Middle frontal gyrus (tissue), 1 donor: Measurements from ENCODE around the gene ITM2B.

ENCODE experiments used
- DNase-seq: peaks from one replicate; pipeline ENCODE4 v3.0.0-alpha.2; 2015; ENCODE audit warnings: low spot score; ENCODE audit errors: extremely low spot score

ITM2B gene

DNA sequence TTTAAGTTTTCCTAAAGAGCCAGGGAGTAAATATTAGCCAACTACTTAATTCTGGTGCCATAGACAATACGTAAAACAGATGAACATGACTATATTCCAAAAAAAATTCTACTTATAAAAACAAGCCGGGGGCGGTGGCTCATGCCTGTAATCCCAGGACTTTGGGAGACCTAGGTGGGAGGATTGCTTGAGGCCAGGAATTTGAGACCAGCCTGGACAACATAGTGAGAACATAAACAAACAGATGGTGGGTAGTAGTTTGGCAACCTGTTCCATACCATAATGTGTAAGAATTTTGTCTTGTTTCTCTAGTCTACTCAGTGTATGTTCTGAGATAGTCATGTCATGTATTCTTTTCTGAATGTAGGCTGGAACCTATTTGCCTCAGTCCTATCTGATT is 25.4 kb downstream of the ITM2B start:
- no peak for DNase-seq

GRCh38 chr13:48260970-48261369 is 28.0 kb downstream of the ITM2B start:
- no peak for DNase-seq

DNA sequence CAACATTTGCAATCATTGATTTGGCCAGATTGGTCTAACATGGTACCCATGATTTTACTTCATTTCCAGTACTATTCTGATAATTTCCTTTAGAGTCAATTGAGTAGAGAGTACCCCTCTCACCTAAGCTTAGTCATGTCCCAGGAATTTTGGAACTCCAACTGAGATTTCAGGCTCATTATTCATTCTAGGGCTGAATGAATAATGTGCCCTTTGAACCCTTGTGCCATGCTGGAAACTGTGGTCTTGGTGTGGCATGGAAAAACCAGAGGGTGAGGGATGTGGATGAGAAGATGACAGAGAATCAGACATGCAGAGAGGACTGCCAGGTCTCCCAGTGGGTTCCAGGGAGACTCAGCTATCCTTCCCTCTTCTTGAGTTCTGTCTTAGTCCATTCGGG is 30.2 kb downstream of the ITM2B start:
- DNase-seq, result no peak

- DNase-seq, result no peak
Measured at GRCh38 chr13:48264058-48264457, 31.1 kb downstream of the ITM2B start.

GRCh38 chr13:48265217-48265815 is 32.3 kb downstream of the ITM2B start:
- no peak for DNase-seq

- no peak for DNase-seq
Measured at GRCh38 chr13:48266150-48266549, 33.1 kb downstream of the ITM2B start.

DNA sequence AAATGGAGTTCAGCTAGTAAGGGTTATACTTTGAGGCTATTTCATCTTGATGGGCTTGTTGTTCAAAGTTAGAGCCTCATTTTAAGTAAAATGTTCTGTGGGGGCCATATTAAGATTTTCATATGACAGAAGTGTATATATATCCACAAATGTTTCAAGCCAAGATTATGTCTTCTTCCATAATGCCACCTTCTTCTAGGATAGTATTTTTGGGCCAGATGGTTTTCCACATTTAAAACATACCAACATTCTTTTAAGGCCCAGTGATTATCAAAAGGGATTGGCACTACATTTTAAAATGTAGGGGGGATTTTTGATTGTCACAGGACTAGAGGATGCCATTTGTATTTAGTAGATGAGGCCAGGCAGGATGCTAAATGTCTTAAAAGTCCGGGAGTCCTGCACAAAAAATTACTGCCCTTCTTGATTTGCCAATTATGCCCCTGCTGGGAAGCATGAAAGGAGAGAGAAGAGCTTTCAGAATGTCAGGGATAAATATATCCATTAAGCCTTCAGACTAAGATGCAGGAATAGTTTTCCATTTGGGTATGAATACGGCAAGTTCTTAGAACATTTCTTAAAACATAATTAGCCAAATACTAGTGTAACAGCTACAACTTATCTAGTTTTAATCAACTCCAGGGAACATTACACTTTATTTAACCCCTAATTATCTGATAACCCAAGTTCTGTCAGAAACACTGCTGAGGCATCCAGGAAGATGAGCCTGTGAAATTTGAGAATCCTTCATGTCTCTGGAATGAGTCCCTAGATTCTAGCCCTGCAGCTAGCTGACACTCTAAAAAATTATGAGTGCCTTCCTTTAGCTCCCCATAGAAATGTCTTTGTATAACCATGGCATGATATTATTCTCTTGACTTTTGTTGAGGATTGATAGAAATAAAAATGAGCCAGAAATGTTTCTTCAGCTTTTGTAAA is 34.0 kb downstream of the ITM2B start:
- DNase-seq, result no peak

- DNase-seq, result no peak
Measured at GRCh38 chr13:48268019-48268418, 35.0 kb downstream of the ITM2B start.

DNA sequence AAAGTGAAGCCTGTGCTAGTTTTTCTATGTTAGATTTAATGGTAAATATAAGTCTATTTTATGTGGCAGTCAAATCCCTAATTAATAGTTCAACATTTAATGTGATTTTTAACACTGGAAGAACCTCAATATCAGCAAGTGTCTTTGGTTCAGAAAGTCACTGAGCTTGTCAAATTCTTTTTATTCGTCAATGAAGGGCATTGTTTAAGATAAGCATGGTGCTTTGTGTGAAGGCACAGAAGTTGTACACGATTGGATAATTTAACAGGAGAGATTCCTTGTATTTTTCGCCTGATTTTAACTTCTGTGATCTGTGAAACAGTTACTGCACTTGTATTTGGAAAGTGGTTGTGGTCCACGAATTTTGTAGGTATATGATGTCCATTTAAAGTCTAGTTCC is 40.3 kb downstream of the ITM2B start:
- DNase-seq, result no peak

GRCh38 chr13:48275507-48275906 is 42.5 kb downstream of the ITM2B start:
- DNase-seq, result no peak

GRCh38 chr13:48278806-48279205 is 45.8 kb downstream of the ITM2B start:
- no peak for DNase-seq

DNA sequence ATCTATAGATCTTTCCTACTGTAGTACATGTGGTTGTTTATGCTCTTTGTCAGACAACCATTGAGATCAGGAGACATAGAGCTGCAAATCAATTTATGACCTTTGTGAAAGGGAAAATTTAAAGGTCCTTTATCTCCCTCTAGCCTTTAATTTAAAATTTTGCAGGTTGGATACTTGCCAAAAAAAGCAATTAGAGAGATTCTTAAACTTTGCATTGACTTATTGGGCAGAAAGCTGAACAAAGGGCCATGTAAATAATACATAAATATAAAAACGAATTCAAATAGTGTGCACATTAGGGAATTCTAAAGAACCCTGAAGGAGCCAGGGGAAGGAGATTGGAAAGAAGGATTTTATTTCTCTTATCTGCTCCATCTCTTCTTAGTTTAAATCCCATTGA is 48.5 kb downstream of the ITM2B start:
- no peak for DNase-seq

DNA sequence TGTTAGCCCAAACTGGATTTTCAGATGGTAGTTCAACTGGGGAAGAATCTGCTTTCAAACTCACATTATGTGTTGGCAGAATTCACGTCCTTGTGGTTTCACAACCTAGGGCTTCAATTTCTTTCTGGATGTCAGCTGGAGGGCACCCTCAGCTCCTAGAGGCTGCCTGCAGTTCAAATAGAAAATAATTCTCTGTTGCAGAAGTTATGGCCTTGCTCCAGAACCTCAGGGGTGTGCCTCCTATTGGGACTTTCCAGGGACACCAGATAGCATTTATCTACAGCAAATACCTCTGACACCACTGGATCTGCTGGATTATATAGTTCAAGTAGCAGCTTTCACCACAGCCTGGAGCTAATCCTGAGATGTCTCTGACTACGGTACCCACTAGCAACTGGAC is 58.7 kb downstream of the ITM2B start:
- no peak for DNase-seq

- no peak for DNase-seq
Measured at GRCh38 chr13:48292650-48293049, 59.6 kb downstream of the ITM2B start.

DNA sequence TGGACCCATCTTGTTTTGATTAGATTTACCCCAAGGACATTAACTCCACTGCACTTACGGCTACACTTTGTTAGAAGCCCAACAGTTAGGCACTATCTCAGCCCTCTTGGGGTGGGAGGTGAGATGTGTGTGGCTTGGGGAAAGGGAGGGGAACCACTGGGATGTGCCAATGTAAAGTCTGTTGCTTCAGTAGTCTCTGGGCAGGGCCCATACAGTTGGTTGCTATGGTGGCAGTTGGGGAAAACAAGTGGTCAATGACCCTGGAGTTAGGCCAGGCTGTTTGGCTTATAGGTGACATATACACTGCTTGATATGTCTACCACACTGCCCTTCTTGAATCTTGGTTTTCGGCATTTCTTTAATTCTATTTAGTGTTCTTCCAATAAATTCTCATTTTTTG is 61.6 kb downstream of the ITM2B start:
- no peak for DNase-seq

DNA sequence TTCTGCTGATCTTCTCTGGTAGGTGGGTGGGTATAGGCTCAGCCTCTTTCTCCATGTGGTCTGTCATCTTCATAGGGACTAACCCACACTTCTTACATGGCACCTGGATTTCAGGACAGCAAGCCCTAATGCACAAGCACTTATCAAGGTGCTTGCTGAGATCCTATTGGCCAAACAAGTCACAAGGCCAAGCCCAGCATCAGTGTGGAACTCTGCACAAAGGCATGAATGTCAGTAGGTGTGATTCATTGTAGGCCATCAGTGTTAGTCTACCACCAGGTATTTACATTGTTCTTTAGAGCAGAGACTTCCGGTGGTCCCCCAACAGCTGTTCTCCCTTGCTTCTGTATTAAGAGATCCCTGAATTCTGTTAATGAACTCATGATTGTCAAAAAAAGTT is 62.3 kb downstream of the ITM2B start:
- no peak for DNase-seq

GRCh38 chr13:48296528-48296927 is 63.5 kb downstream of the ITM2B start:
- no peak for DNase-seq

DNA sequence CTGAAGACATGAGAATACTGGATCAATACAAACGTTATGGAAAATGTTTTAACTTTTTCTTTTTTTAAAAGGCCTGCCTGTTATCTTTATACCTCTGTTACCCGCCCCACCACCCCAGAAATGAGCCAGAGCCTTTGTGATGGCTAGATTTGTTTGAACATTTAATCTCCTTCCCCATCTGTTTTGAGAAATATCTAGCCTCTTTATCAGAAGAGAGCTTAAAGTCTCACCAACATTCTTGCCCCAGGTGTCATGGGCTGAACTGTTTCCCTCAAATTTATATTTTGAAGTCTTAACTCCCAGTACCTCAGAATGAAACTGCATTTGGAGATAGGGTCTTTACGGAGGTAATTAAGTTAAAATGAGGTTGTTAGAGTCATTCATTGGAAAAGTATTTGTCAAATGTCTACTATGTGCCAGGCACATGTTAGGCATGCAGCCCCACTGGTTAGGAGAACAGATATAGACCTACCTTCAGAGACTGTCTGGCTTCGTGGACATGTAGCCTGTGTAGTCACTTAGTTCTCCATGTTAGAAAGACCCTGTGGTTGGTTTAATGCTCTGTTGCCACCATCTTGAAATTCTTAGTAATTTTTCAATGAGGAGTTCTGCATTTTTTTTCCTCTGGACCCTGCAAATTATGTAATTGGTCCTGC is 64.3 kb downstream of the ITM2B start:
- no peak for DNase-seq

DNA sequence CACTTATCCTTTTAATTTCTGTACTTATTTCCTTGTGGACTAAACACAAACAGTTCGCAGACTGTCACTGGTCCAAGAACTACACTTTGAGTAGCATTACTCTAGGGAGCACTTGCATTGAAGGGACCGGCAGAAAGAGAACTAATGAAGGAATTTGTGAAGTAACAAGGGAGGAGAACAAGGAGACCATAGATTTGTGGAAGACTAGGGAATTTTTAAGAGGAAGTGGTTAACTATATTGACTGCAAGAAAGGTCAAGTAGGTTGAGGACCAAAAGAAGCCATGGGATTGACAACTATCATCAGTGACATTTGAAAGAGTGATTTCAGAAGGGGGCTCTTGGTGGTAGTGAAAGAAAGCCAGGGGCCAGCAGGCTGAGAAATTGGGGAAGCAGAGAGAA is 66.6 kb downstream of the ITM2B start:
- DNase-seq, result no peak

DNA sequence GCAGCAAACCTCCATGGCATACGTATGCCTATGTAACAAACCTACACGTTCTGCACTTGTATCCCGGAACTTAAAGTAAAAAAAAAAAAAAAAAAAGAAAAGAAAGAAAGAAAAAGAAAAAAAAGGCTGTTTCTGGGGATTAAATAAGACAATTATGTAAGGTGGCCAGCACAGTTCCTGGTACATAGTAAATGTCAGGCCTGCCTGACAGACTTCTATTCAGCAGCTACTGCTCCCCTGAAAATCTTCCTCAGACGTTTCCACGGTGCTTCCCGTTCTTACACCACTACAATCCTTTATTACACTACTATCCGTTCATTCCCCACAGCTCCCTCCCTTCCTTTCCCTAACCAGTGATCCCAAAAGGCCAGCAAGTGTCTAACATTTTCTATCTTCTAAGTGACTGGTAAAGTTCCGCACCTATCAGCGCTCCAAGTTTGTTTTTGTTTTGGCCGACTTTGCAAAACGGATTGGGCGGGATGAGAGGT is 69.9 kb downstream of the ITM2B start:
- DNase-seq, result no peak

- peak; percentile 86 for DNase-seq
Measured at GRCh38 chr13:48303359-48304142, 70.5 kb downstream of the ITM2B start, which contains the start of gene RB1. TSS of gene RB1 (plus strand) at chr13:48303751. CDS start at chr13:48303913, 162 bp downstream.
